GOT3 (cell line): ENCODE data around the gene ME1.
"Not testable (repeated sequence)": the region's sequence is repeated elsewhere in the genome, so short reads cannot be mapped to it uniquely, and the experiment has no call there.

Source experiments
- DNase-seq: peaks from one replicate; lab custom pipeline; 2025; ENCODE audit warnings: mixed read lengths; lab: John Stamatoyannopoulos, UW

The ME1 gene

GRCh38 chr6:83256719-83257118, 174.1 kb downstream of the ME1 start:
- DNase-seq = not testable (repeated sequence)

DNA sequence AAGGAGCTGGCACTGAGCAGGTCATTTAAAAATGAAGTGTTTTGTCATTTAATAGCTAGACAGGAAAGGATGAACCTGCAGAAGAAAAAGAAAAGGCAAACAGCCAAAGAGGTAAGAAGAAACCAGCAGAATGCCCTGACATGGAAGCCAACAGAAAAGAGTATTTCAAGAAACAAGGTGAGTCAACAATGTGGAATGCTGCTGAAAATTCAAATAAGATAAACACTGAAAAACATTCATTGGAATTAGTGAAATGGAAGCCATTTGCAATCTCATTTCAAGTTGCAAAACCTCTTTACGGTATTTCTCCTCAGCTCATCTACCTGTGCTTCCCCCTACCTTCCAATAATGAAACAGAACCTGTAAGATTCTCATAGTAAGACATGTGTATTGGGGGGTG, 178.1 kb downstream of the ME1 start:
- DNase-seq = no peak

DNA sequence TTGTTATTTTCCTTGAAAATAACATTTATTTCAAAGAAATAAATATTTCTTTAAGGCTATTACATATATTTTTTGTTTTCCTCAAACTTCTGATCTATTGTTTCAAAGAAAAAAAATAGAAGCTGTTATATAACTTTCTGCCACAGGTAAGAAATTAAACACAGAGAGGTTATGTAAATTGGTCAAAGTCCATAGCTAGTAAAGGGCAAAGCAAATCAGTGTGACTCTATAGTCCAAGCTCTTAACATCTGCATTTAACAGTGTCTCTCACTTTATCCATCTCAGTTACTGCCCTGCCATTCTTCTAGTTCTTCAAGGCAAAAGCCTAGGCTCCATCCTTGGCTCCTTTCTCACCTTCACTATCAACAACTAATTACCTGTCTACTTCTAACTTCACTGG, 180.6 kb downstream of the ME1 start:
- DNase-seq = no peak

DNA sequence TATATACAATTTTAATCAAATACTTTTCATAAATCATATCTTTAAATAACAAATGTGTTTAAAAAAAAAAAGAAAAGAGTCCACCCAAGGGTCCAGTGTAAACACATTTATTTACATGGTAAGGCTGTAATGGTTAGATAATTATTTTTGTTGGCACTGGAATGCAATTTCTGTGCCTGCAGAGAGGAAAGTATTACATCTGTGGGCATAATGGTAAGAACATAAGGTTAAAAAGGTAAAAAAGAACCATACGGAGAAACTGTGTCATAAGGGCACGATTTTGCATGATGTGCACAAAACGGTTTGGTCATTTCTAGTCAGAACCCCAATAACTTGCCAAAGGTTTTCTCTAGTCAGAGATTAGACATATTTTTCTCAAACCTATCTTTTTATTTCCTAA, 183.4 kb downstream of the ME1 start:
- no peak for DNase-seq

DNA sequence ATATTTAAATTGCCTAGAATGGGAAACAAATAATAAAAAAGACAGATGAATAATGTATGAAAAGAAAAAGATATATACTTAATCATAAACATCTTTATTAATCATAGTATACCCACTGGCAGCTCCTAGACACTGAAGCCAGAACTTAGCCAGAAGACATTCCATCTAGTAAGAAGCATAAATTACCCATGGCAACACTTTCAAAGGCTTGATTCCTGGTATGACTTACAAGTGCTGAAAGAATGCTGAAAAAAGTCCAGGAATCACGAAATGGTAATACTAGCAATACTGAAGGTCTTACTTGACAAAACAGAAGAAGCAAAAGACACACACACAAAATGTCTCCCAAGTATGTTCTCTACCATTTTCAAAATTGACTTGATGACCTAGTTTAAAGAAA, 199.7 kb downstream of the ME1 start:
- DNase-seq = no peak

GRCh38 chr6:83226517-83226916, 204.3 kb downstream of the ME1 start:
- no peak for DNase-seq

DNA sequence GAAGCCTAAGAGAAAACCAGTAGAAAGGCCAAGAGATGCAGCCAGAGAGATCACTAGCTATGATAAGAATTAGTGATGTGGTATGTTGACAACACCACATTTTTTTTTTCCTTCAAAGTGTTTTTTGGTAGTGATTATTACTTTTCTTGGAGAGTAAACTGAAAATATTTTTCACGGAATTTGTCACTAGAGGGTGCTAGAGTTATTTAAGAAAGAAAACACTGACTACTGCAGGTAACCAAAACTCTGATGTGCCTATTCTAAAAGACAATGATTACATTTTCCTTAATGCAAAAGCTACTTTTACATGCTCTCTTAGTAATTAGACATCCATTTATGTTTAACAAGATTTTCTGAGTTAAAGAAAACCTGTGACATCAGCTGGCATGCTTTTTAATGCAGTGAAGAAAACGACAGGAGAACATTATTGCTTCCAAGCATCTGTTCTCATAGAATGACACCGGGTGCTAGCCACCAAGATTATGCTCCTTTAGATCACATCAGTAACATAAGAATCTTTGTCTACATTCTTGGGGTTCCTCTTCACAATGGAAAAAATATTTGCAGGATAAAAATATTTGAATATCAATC, 208.9 kb downstream of the ME1 start:
- DNase-seq = no peak

DNA sequence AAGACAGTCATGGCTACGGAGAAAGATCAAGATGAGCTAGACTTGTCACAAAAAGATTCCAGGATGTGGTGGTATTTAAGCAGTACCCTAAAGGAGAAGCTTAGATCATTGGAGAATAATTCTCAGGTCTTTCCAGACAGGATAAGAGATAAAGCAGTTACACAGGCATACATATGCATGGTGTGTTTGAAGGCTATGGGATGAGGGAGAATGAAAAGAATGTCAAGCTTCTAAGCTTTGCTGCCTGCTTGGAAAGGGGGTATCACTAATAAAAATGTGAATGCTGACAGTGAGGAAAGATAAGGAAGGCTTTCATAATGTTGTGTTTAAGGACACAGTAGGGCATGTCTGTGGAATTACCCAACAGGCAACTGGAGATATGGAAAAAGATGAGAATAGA, 209.6 kb downstream of the ME1 start:
- no peak for DNase-seq

DNA sequence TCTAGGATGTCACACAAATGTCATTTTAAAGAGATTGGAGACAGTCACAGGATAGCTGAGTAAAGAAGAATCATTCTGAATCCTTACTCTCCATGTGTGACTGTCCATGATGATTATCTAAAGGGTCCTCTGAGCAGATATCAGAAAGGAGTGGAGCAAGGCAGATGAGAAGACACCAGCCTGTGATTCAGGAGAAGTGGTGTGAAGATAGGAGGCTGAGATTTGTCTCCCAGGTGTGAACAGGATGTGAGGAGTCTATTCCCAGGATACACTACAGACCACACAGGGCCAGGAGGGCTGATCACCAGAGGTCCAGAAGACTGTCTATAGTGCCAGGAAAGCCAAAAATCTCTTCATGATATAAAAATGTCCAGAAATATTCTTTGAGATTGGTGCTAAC, 210.7 kb downstream of the ME1 start:
- DNase-seq = no peak

DNA sequence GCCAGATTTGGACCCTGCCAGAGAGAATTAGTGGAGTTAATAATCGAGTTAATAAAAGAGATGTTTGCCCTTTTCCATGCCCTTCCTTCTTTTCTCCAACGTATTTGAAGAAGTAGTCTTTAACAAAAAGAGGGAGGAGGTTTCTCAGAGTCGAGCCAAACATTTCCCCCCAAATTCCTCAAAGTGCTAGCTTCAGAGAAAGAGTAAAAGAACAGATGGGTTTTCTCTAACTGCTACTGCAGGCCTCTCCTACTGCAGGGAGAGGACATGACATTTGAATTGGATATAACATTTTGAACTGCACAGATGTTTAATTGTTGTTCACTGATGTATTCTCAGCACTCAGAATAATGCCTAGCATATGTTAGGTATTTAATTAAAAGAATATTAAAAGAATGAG, 212.2 kb downstream of the ME1 start:
- no peak for DNase-seq

DNA sequence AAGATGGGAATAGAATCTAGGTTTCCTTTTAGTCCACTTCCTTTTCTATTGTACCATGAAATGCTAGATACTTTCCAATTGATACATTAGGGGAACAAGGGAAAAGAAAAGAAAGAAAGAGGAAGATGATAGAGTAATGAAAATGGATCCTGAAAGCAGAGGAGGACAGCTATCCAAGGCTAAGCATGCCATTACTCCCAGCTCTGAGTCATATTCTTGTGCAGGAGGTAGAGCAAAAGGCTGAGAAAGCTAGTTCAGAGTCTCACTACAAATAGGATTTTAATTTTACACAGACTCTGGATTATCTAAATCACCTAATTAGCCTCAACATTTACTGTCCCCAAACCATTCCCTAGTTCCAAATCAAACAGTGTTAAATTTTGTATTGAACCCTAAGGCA, 214.0 kb downstream of the ME1 start:
- no peak for DNase-seq

DNA sequence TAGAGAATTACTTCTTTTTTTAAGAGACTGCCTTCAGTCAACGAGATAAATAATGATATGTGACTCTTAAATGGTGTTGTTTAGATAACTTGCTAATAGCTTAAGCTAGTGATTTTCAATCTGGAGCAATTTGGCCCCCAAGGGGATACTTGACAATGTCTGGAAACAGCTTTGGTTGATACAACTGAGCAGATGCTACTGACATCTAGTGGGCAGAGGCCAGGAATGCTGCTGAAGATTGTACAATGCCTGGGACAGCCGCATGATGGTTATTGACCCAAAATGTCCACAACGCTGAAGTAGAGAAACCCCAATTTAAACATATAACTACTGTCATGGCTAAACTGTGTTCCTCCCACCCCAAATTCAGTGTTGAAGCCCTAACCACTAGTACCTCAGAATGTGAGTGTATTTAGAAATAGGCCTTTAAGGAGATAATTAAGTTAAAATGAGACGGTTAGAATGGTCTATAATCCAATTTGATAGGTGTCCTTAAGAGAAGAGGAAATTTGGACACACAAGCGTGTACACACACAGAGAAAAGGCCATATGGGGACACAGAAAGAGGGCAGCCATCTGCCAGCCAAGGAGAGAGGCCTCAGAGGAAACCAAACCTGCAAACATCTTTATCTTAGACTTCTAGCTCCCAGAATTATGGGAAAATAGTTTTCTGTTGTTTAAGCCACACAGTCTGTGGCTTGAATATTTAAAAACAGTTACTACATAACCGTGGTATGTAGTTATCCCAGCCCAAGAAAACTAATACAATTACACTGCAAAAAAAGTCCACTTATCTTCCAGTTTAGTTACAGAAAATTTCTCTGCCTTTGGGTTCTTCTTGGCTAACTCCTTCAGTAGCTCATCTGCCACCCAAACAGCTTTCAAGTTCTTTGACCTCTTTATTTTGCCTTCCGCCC, 215.5 kb downstream of the ME1 start:
- no peak for DNase-seq

DNA sequence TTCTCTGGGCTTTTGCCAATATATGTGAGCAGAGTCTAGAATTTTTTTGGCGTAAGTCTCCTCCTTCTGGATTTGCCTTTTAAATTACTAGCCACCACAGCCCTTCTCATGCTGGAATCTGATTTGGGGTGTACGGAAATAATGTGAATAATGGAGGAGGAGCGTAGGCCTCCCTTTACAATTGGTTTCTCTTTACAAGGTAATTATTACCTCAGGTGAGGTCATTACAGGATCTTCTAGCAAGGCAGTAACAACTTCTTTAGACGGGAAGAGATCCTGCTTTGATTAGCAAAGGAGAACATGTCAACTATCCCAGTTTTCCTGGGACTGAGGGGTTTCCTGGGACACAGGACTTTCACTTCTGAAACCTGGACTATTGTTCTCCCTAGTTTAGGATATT, 228.8 kb downstream of the ME1 start:
- no peak for DNase-seq

DNA sequence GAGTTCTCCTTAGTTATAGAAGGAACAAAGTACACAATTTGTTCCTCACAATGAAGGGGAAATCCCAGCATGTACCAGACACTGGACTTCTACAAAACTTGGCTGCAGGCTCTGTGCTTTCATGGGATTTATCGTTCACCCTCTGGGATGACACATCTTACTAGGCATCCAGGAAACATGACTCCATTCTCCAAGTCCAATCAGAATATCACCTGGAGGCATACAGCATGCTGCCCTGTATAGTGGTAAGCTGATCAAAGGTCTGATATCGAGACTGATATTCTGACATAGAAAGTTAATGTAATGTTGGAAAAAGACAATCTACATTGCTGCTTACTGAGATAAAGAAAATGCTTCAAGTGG, 231.0 kb downstream of the ME1 start:
- DNase-seq = no peak

DNA sequence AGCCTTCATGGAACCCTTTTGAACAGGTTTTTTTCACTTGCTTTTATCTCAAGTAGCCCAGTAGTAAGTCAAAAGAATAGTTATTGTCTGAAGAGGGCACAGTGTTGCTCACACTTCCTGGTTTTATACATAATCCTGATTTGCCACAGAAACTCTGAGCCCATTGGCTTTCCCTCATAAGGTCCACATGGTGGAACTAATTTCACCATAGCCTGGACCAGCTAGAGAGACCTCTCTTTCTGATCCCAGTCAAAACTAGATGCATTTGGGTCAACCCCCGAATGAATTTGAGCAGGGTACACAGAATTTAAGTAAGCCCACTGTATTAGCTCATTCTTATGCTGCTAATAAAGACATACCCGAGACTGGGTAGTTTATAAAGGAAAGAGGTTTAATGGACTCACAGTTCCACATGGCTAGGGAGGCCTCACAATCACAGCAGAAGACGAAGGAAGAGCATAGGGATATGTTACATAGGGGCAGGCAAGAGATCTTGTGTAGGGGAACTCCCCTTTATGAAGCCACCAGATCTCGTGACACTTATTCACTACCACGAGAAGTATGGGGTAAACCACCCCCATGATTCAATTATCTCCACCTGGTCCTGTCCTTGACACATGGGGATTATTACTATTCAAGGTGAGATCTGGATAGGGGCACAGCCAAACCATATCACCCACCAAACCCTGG, 231.5 kb downstream of the ME1 start:
- no peak for DNase-seq

DNA sequence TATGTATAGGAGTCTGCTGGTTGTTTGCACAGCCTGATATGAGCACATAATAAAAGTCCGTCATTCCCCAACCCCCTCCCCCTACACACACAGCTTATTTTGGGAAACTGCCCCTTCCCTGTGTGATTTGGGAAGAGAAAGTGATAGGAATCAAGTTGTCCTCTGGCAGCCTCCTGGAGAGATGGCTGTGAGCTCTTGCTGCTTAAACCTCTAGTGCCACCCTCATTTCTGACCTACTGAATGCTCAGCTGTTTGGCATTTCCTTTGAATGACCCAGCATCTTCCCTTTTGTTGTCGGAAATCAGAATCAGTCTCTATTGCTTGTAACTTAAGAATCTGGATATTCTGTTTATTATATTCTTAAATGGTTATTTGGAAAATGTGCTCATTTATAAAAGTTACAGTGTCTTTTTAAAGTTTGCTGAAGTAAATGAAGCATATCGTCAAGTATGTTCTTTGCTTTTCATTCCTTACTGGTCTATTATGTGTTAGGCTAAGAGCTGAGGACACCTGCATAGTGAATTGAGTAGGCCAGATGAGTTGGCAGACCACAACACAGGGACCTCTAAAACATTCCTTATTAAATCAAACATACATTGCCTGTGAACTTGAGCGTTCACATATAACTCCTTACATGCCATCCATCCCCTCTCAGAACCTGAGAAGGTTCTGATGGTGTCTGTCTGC, 232.2 kb downstream of the ME1 start:
- DNase-seq = no peak

DNA sequence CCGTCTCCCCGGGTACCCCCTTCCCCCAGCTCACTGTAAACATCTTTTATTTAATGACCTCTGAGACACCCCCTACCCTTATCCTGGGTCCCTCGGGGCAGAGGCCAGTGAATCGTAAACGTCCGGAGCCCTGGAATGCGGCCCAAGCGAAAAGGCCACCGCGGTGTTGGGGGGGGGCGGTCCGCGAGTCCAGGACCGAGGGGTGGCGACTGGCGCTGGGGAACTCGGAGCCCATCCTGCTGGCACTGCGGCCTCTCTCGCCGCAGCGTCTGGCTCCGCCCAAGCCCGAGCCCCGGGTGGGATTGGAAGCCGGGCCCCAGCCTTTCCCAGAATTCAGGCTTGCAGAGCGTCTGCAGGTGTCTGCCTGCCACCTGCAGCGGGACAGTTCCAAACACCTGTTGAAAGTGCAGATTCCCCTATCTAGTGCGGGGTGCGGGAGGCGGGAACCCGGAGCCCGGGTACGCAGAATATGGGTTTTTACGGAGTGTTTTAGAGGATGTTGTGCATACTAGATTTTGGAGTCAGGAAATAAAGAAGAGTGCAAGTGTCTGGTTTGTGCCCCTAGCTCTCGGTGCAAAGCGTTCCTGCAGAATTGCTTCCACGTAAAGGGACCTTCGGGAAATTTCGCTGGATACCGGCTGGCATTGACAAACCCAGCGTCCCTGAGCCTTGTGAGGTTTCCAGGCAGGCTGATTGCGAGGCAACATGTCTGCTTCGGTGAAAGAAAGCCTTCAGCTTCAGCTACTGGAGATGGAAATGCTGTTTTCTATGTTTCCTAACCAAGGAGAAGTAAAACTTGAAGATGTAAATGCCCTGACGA, 236.9 kb downstream of the ME1 start:
- DNase-seq = no peak

DNA sequence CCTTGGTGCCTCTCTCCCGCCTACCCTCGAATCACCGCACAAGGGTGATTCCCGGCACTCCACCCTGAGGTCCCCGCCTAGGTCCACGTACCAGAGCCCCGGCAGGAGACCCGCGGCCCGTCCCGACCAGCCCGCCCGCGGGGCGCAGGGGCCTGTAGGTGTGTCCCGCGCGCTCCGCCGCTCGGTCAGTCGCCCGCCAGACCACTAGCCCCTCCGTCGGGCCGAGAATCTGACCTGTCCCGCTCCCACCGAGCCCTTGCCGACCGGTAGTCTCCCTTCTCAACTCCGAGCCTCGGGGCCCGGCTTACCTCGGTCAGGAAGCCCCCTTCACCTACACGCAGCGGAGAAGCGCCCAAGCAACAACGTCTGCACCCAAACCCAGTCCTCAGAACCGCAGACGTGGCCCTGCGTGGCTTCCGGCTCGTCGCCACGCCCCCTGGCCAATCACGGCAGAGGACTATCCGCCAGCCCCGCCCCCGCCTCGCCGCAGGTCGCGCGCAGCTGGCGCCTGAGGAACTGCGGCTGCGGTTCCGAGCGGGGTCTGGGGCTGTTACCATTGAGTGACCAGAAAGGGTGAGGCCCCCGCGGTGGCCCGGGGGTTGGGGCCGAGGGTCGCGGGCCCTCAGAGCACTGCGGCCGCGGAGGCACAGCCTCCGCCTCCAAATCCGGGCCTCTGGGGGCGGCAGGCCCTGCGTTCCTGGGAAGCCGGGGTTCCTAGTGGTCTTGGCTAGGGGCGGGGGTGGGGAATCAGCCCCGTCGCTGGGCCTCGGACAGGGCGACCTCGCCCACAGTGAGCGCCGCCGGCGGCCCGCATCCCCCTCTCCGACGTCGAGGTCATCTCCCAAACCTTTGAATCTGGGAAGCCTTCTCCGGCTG, 237.7 kb downstream of the ME1 start, which contains the start of the genes PGM3 and RWDD2A:
Gene PGM3, minus strand, starts transcription at position 395 of the 876 bp plus-strand sequence. CDS start 2,253 bp downstream, outside the sequence.
Gene RWDD2A, plus strand, starts transcription at position 487 of the 876 bp plus-strand sequence. CDS start 1,095 bp downstream, outside the sequence.
- peak; percentile 53 for DNase-seq

DNA sequence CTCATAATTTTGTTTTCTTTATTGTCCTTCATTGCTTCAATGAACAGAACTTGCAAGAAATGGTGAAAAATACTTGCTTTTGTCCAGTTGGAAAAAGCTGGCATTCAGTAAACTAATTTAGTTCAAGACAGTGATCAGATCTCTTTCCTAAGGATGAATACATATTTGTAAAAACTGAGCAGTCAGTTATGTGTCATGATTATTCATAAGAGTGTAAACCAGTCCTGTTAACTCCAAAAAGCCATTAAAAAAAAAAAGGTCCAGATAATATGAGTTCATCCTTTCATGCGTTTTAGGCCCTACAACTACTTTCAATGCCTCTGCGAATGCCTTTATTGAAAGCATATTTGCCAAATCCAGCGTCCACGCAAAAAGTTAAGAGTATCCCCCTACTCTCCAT, 238.4 kb downstream of the ME1 start:
- DNase-seq = no peak

DNA sequence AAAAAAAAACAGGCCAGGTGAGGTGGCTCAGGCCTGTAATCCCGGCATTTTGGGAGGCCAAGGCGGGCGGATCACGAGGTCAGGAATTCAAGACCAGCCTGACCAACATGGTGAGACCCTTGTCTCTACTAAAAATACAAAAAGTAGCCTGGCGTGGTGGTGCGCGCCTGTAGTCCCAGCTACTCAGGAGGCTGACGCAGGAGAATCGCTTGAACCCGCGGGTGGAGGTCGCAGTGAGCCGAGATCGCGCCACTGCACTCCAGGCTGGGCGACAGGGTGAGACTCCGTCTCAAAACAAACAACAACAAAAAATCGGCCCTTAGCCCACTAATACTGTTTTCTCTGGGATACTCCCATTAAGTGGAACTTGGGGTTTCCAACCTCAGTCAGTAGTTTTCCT, 238.9 kb downstream of the ME1 start:
- DNase-seq = not testable (repeated sequence)
